ENCODE results near the gene PGF.

- TF ChIP-seq CTCF (conservative IDR thresholded peaks at IDR 0.05) (no peak), ZFX (IDR thresholded peaks at IDR 0.05) (no peak)
Measured at GRCh38 chr14:74985806-74986205, 30.4 kb upstream of the PGF start.
